T-helper 9 cell (primary cell): Measurements from ENCODE around the gene PCDHA1.
"Not testable (repeated sequence)": the region's sequence is repeated elsewhere in the genome, so short reads cannot be mapped to it uniquely, and the experiment has no call there.

ENCODE experiments used
- DNase-seq: peaks from one replicate; pipeline ENCODE4 v3.0.0-alpha.2; 2020

PCDHA1 gene

GRCh38 chr5:140855772-140856674 is 70.1 kb downstream of the PCDHA1 start, which contains the start of gene PCDHA10:
TSS of gene PCDHA10 (plus strand) at chr5:140855897. CDS start at chr5:140856049, 152 bp downstream.
- DNase-seq = no peak

GRCh38 chr5:140857177-140857986 is 71.4 kb downstream of the PCDHA1 start:
- DNase-seq = no peak

GRCh38 chr5:140857987-140858240 is 72.0 kb downstream of the PCDHA1 start:
- no peak for DNase-seq

GRCh38 chr5:140862441-140863295 is 76.7 kb downstream of the PCDHA1 start:
- DNase-seq = no peak

- no peak for DNase-seq
These were observed 83.0 kb downstream of the PCDHA1 start, which contains the start of gene PCDHA11 for GRCh38 chr5:140868721-140869554. TSS of gene PCDHA11 (plus strand) at chr5:140868957. CDS start at chr5:140869104, 147 bp downstream.

GRCh38 chr5:140869555-140869886 is 83.6 kb downstream of the PCDHA1 start:
- no peak for DNase-seq

GRCh38 chr5:140870221-140871201 is 84.6 kb downstream of the PCDHA1 start:
- no peak for DNase-seq

- DNase-seq = no peak
These were observed 89.4 kb downstream of the PCDHA1 start, which contains the start of gene PCDHA12 for GRCh38 chr5:140875085-140876065. TSS of gene PCDHA12 (plus strand) at chr5:140875308. CDS start at chr5:140875473, 165 bp downstream.

GRCh38 chr5:140876541-140877261 is 90.8 kb downstream of the PCDHA1 start:
- not testable (repeated sequence) for DNase-seq

- no peak for DNase-seq
These were observed 91.3 kb downstream of the PCDHA1 start for GRCh38 chr5:140877262-140877581.

GRCh38 chr5:140881889-140882590 is 96.1 kb downstream of the PCDHA1 start, which contains the start of gene PCDHA13:
TSS of gene PCDHA13 (plus strand) at chr5:140882124. CDS start at chr5:140882269, 145 bp downstream.
- DNase-seq = no peak

- DNase-seq = no peak
These were observed 96.6 kb downstream of the PCDHA1 start for GRCh38 chr5:140882591-140882899.

GRCh38 chr5:140883373-140883772 is 97.4 kb downstream of the PCDHA1 start:
- DNase-seq = no peak

- no peak for DNase-seq
These were observed 98.2 kb downstream of the PCDHA1 start for GRCh38 chr5:140883927-140884697.

- DNase-seq = no peak
These were observed 130.4 kb downstream of the PCDHA1 start for GRCh38 chr5:140916325-140916724.

GRCh38 chr5:140923601-140924000 is 137.7 kb downstream of the PCDHA1 start:
- DNase-seq = no peak

GRCh38 chr5:140925806-140926442 is 140.0 kb downstream of the PCDHA1 start, which contains the start of gene PCDHAC1:
TSS of gene PCDHAC1 (plus strand) at chr5:140926299. CDS start at chr5:140926893, 594 bp downstream.
- DNase-seq = no peak
